ENCODE data around the gene KAT6B. TPM values are rescaled to one million over a fixed set of nuclear protein-coding genes. Genes with fewer than 3 reads are reported as not detected.

The KAT6B gene
- total and polyA plus RNA-seq, 2 of the 8 experiments (the other 6 are each of a cell fraction or from before 2014, with no cell fraction given), result 7.3 to 30.8 TPM

DNA sequence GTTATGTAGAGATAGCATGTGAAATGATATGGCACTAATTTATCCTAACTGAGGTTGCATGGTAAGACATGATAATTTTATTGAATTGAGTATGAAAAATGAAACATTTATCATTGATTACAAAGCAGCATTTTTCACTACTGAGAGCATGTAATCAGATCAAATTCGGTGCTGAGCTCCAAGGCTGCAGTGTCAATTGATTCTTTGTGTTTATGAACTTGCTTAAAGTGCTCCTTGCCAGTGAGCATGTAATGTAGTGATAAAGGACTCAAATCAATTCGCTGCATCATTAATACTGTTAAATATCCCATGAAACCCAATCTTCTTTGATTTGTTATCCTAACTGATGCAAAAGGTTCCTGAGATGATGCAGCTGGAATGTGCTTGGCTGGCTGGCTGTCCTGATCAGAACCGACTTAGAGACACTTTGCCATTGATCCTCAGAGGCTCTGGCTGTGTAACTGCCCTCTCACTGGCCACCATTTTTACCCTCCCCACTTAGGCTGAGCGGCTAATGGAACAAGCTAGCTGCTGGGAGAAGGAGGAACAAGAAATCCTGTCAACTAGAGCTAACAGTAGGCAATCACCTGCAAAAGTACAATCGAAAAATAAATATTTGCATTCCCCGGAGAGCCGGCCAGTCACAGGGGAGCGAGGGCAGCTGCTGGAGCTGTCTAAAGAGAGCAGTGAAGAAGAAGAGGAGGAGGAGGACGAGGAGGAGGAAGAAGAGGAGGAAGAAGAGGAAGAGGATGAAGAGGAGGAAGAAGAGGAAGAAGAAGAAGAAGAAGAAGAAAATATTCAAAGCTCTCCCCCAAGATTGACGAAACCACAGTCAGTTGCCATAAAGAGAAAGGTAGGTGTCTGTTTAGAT is 195.2 kb downstream of the KAT6B start (continued):
- TF ChIP-seq RAD21 (IDR thresholded peaks at IDR 0.05 in 1 of 2, conservative IDR thresholded peaks at IDR 0.05 in 1 of 2; ENCODE audit: low read depth in 2 of 2, low read length in 2 of 2) (no peak), POU5F1 (IDR thresholded peaks at IDR 0.05; ENCODE audit: low read depth, low read length) (no peak), CHD2 (IDR thresholded peaks at IDR 0.05; ENCODE audit: low read length) (no peak), JUND (IDR thresholded peaks at IDR 0.05; ENCODE audit: low read length) (no peak)

Data from H1 (cell line).